Glutamatergic neuron (in vitro differentiated cells): ENCODE measurements around the gene ERCC1. TPM values are rescaled to one million over a fixed set of nuclear protein-coding genes. Genes with fewer than 3 reads are reported as not detected.

Experiments used
- DNase-seq: peaks from one replicate; pipeline ENCODE4 v3.0.0; 2022
- H3K27ac Mint-ChIP-seq: one replicate; pipeline ENCODE4 v1.8.0; 2020; ENCODE audit warnings: mild to moderate bottlenecking, mixed read lengths, inconsistent platforms; ENCODE audit not compliant: unreplicated experiment
- H3K27me3 Mint-ChIP-seq: one replicate; pipeline ENCODE4 v1.8.0; 2020; ENCODE audit warnings: mild to moderate bottlenecking, moderate library complexity, mixed read lengths, inconsistent platforms; ENCODE audit not compliant: unreplicated experiment
- H3K36me3 Mint-ChIP-seq: one replicate; pipeline ENCODE4 v1.8.0; 2020; ENCODE audit warnings: mild to moderate bottlenecking, mixed read lengths, inconsistent platforms; ENCODE audit not compliant: unreplicated experiment
- H3K4me1 Mint-ChIP-seq: one replicate; pipeline ENCODE4 v1.8.0; 2020; ENCODE audit warnings: mild to moderate bottlenecking, low read depth, mixed read lengths, inconsistent platforms; ENCODE audit not compliant: unreplicated experiment
- H3K4me3 Mint-ChIP-seq: one replicate; pipeline ENCODE4 v1.8.0; 2020; ENCODE audit warnings: mild to moderate bottlenecking, mixed read lengths, inconsistent platforms; ENCODE audit not compliant: unreplicated experiment
- H3K9me3 Mint-ChIP-seq: one replicate; pipeline ENCODE4 v1.8.0; 2020; ENCODE audit warnings: mild to moderate bottlenecking, moderate library complexity, mixed read lengths, inconsistent platforms; ENCODE audit not compliant: unreplicated experiment
- CTCF ChIP-seq: fragments of 200-600 bp; sonication (generic); IDR thresholded peaks from one replicate; pipeline ENCODE4 v1.5.0; 2021; ENCODE audit not compliant: partially characterized antibody, unreplicated experiment
- total RNA-seq: library from RNA; stranded (reverse); fragmentation: NEBNext Ultra II Directional; extraction: Animal tissue kit (Norgen Biotek cat#: 25700); gene quantifications from one replicate; pipeline ENCODE4 v1.2.1, GENCODE V29; 2021; ENCODE audit not compliant: unreplicated experiment

The ERCC1 gene
- total RNA-seq, 1 donor from 2014 or later: 65.7 TPM

GRCh38 chr19:45456500-45456815 lies 32.7 kb upstream of the ERCC1 start:
- Mint-ChIP-seq H3K27me3 (peaks cover 4% of the 10 kb centered on the region), H3K36me3 (no peaks in the 10 kb centered on the region), H3K27ac (no peak overlapping the region), H3K4me1 (peaks cover 1% of the 10 kb centered on the region), H3K9me3 (peaks cover 5% of the 10 kb centered on the region), H3K4me3 (no peak overlapping the region)
- no peak for TF ChIP-seq CTCF
- DNase-seq: no peak

DNA sequence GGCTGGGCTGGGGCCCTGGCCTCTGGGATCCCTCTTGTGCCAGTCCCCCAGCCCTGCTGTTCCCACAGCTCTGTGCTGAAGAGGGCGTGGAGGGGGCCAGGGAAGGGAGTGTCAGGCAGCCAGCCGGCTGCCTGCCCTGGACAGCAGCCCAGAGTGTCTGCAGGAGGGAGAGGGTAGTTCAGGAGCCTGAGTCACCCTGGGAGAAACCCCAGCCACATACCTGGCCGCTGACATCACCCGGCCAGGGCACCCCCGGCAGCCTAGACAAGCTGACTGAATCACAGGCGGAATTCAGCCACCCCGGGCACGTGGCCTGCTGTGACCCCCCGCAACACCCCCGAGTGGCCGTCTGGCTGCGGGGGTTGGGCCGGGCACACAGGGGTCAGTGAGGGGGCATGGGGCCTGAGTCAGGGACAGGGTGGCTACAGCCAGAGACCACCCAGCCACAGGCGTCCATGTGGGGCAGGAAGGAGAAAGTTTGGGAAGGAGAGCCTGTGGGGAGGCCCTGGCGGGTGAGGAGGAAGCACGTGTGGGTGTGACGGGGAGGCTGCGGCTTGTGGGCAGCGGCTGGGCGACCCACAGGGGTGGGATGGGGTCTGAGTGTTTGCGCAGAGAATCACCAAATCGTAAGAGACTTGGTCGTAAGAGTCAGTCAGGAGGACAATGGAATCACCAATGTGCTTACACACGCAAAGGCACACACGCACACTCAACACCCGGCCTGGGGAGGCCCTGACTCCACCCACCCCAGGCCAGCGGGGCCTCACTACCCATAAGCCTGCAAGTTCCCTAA lies 32.2 kb upstream of the ERCC1 start:
- TF ChIP-seq CTCF: no peak
- Mint-ChIP-seq H3K4me1 (peaks cover 5% of the 10 kb centered on the region), H3K4me3 (no peak overlapping the region), H3K36me3 (no peaks in the 10 kb centered on the region), H3K27me3 (peaks cover 7% of the 10 kb centered on the region), H3K27ac (no peak overlapping the region), H3K9me3 (peaks cover 5% of the 10 kb centered on the region)
- peak; percentile 36 for DNase-seq

DNA sequence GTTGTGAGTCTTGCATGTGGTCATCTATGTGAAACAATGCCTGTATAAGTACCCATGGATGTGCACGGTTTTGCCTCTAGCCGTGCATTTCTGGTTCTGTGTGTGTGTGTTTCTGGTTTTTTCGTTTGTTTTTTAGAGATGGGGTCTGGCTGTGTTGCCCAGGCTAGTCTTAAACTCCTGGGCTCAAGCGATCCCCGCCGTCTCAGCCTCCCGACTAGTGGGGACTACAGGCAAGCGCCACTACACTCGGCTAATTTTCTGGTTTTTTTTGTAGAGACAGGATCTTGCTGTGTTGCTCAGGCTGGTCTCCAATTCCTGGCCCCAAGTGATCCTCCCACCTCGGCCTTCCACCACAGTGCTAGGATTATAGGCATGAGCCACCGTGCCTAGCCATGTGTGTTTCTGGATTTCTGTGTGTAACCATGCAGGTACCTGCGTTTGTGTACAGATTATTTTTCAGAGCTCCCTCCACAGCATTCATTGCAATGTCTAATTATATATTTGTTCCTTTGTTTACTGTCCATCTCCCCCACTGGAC lies 28.2 kb upstream of the ERCC1 start:
- peak overlapping the region; percentile 8 for H3K27ac Mint-ChIP-seq
- H3K4me3 Mint-ChIP-seq: peak overlapping the region; percentile 83
- no peaks in the 10 kb centered on the region for H3K36me3 Mint-ChIP-seq
- peaks cover 15% of the 10 kb centered on the region for H3K27me3 Mint-ChIP-seq
- H3K9me3 Mint-ChIP-seq: peaks cover 4% of the 10 kb centered on the region
- H3K4me1 Mint-ChIP-seq: peaks cover 5% of the 10 kb centered on the region
- no peak for TF ChIP-seq CTCF
- DNase-seq: no peak

DNA sequence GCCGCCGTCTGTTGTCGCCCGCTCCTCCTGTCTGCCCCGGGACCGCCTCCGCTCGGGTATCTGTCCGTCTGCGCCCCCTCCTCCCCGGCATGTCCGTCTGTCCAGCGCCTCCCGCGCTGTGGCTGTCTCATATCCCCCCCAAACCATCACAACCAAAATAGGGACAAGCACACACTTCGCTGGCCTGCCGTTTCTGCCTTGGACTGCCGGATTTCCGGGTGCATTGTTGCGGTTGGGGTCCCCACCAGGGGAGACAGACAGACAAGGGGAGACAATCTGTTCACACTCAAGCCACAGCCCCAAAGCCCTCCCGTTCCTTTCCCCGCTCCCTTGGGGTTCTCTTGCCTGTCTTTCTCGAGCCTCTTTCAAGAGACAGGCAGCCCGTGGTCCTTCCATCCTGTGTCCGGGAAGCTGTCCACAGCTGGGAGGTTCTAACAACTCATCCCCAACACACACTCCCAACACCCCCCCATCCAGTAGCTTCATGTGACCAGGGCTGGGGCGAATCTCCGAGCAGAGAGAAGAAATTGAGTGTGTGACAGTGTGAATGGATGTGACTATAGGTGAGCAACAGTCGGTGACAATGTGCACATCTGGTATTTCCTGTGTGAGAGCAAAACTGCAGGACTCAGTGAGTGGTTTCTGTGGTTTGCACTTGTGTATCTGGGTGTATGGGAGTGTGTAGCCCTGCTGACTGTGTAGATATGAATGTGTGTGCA lies 27.6 kb upstream of the ERCC1 start:
- Mint-ChIP-seq H3K9me3 (peaks cover 4% of the 10 kb centered on the region), H3K4me3 (peak overlapping the region; percentile 83), H3K36me3 (no peaks in the 10 kb centered on the region), H3K27ac (peak overlapping the region; percentile 70), H3K27me3 (peaks cover 16% of the 10 kb centered on the region), H3K4me1 (peaks cover 5% of the 10 kb centered on the region)
- no peak for TF ChIP-seq CTCF
- peak; percentile 40 for DNase-seq

DNA sequence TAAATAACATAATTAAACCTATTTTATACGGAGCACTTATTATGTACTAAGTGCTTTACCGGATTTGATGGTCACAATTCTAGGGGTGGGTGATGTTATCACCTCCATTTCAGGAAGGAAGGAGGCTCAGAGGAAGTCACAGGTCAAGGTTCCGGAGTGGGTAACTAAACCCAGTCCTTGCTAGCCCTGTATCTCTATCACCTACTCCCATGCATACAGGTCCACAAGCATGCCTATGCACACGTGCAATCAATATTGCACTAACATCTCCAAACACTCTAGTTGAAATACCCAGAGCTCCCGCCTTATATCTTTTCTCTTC lies 26.3 kb upstream of the ERCC1 start:
- no peak for TF ChIP-seq CTCF
- Mint-ChIP-seq H3K36me3 (no peaks in the 10 kb centered on the region), H3K27ac (no peak overlapping the region), H3K4me1 (peaks cover 5% of the 10 kb centered on the region), H3K4me3 (peak overlapping the region; percentile 85), H3K27me3 (peaks cover 17% of the 10 kb centered on the region), H3K9me3 (peaks cover 4% of the 10 kb centered on the region)
- no peak for DNase-seq
